ENCODE results near the gene KLHL36. TPM values are rescaled to one million over a fixed set of nuclear protein-coding genes. Genes with fewer than 3 reads are reported as not detected.

Gene KLHL36
- total RNA-seq, 1 experiment from 2014 or later = 56.6 TPM

- no peak for DNase-seq (ENCODE audit: low read depth)
- in situ Hi-C loops (cut with HindIII; ENCODE audit: low pct_unique_long_range_greater_than_20kb, low sequenced_read_pairs) = no loop called here
Observed at GRCh38 chr16:84635702-84636101, 12.6 kb upstream of the KLHL36 start.

GRCh38 chr16:84637709-84638108 is 10.6 kb upstream of the KLHL36 start:
- DNase-seq (ENCODE audit: low read depth) = no peak
- in situ Hi-C loops (cut with HindIII; ENCODE audit: low pct_unique_long_range_greater_than_20kb, low sequenced_read_pairs) = no loop called here

GRCh38 chr16:84638231-84638806 is 10.0 kb upstream of the KLHL36 start:
- in situ Hi-C loops (cut with HindIII; ENCODE audit: low pct_unique_long_range_greater_than_20kb, low sequenced_read_pairs) = no loop called here
- no peak for DNase-seq (ENCODE audit: low read depth)

- DNase-seq (ENCODE audit: low read depth) = no peak
- in situ Hi-C loops (cut with HindIII; ENCODE audit: low pct_unique_long_range_greater_than_20kb, low sequenced_read_pairs) = no loop called here
Observed at GRCh38 chr16:84640145-84640544, 8.2 kb upstream of the KLHL36 start.

- no peak for DNase-seq (ENCODE audit: low read depth)
- in situ Hi-C loops (cut with HindIII; ENCODE audit: low pct_unique_long_range_greater_than_20kb, low sequenced_read_pairs) = no loop called here
Observed at GRCh38 chr16:84641643-84642358, 6.5 kb upstream of the KLHL36 start.

- DNase-seq (ENCODE audit: low read depth) = peak; percentile 42
- in situ Hi-C loops (cut with HindIII; ENCODE audit: low pct_unique_long_range_greater_than_20kb, low sequenced_read_pairs) = no loop called here
Observed at GRCh38 chr16:84643180-84643583, 5.1 kb upstream of the KLHL36 start.

GRCh38 chr16:84643674-84644073 is 4.6 kb upstream of the KLHL36 start:
- in situ Hi-C loops (cut with HindIII; ENCODE audit: low pct_unique_long_range_greater_than_20kb, low sequenced_read_pairs) = no loop called here
- DNase-seq (ENCODE audit: low read depth) = no peak

GRCh38 chr16:84648595-84649510 is 542 bp downstream of the KLHL36 start:
- DNase-seq (ENCODE audit: low read depth) = no peak
- in situ Hi-C loops (cut with HindIII; ENCODE audit: low pct_unique_long_range_greater_than_20kb, low sequenced_read_pairs) = no loop called here

GRCh38 chr16:84649511-84649861 is 1.2 kb downstream of the KLHL36 start:
- in situ Hi-C loops (cut with HindIII; ENCODE audit: low pct_unique_long_range_greater_than_20kb, low sequenced_read_pairs) = no loop called here
- DNase-seq (ENCODE audit: low read depth) = no peak

- in situ Hi-C loops (cut with HindIII; ENCODE audit: low pct_unique_long_range_greater_than_20kb, low sequenced_read_pairs) = no loop called here
- DNase-seq (ENCODE audit: low read depth) = peak; percentile 78
Observed at GRCh38 chr16:84650062-84650991, 2.0 kb downstream of the KLHL36 start.

- in situ Hi-C loops (cut with HindIII; ENCODE audit: low pct_unique_long_range_greater_than_20kb, low sequenced_read_pairs) = no loop called here
- DNase-seq (ENCODE audit: low read depth) = no peak
Observed at GRCh38 chr16:84652566-84652965, 4.3 kb downstream of the KLHL36 start.

GRCh38 chr16:84654238-84654637 is 5.9 kb downstream of the KLHL36 start:
- in situ Hi-C loops (cut with HindIII; ENCODE audit: low pct_unique_long_range_greater_than_20kb, low sequenced_read_pairs) = no loop called here
- DNase-seq (ENCODE audit: low read depth) = no peak

- in situ Hi-C loops (cut with HindIII; ENCODE audit: low pct_unique_long_range_greater_than_20kb, low sequenced_read_pairs) = no loop called here
- no peak for DNase-seq (ENCODE audit: low read depth)
Observed at GRCh38 chr16:84654998-84655397, 6.7 kb downstream of the KLHL36 start.

- in situ Hi-C loops (cut with HindIII; ENCODE audit: low pct_unique_long_range_greater_than_20kb, low sequenced_read_pairs) = no loop called here
- DNase-seq (ENCODE audit: low read depth) = no peak
Observed at GRCh38 chr16:84656649-84657048, 8.3 kb downstream of the KLHL36 start.

GRCh38 chr16:84657229-84657837 is 9.0 kb downstream of the KLHL36 start:
- in situ Hi-C loops (cut with HindIII; ENCODE audit: low pct_unique_long_range_greater_than_20kb, low sequenced_read_pairs) = no loop called here
- DNase-seq (ENCODE audit: low read depth) = no peak

- DNase-seq (ENCODE audit: low read depth) = no peak
- in situ Hi-C loops (cut with HindIII; ENCODE audit: low pct_unique_long_range_greater_than_20kb, low sequenced_read_pairs) = no loop called here
Observed at GRCh38 chr16:84658690-84659089, 10.4 kb downstream of the KLHL36 start.

- no peak for DNase-seq (ENCODE audit: low read depth)
- in situ Hi-C loops (cut with HindIII; ENCODE audit: low pct_unique_long_range_greater_than_20kb, low sequenced_read_pairs) = no loop called here
Observed at GRCh38 chr16:84659656-84660300, 11.5 kb downstream of the KLHL36 start.

Measured in Caki2 (cell line).